Measurements from ENCODE around the gene GNE. TPM values are rescaled to one million over a fixed set of nuclear protein-coding genes. Genes with fewer than 3 reads are reported as not detected.
"Not testable (repeated sequence)": the region's sequence is repeated elsewhere in the genome, so short reads cannot be mapped to it uniquely, and the experiment has no call there.

Gene GNE
- total RNA-seq, 1 donor = 32.4 TPM

DNA sequence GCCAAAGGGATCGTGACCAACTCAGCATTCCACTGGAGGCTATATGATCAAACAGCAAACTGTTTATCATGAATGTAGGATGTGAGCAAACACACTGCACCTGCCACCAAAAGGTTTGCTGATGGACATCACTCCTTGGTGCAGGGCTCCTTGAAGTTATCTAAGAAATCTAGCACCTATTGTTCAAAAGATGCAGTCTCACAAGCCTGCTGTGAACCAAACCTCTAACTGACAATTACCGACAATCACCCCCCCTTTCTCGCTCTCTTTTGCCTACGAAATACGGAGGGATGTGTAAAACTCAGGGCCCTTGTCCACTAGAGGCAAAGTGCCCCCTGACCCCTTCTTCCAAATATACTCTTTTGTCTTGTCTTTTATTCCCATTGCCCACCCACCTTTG, 70.0 kb downstream of the GNE start:
- TF ChIP-seq, protein P1, sequence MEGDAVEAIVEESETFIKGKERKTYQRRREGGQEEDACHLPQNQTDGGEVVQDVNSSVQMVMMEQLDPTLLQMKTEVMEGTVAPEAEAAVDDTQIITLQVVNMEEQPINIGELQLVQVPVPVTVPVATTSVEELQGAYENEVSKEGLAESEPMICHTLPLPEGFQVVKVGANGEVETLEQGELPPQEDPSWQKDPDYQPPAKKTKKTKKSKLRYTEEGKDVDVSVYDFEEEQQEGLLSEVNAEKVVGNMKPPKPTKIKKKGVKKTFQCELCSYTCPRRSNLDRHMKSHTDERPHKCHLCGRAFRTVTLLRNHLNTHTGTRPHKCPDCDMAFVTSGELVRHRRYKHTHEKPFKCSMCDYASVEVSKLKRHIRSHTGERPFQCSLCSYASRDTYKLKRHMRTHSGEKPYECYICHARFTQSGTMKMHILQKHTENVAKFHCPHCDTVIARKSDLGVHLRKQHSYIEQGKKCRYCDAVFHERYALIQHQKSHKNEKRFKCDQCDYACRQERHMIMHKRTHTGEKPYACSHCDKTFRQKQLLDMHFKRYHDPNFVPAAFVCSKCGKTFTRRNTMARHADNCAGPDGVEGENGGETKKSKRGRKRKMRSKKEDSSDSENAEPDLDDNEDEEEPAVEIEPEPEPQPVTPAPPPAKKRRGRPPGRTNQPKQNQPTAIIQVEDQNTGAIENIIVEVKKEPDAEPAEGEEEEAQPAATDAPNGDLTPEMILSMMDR (IDR thresholded peaks at IDR 0.05; ENCODE audit: insufficient read depth, low read depth, low read length) = no peak
- no peak for DNase-seq (ENCODE audit: low read depth)
- no peak overlapping the region for H3K4me3 ChIP-seq (ENCODE audit: low read depth, low read length)

DNA sequence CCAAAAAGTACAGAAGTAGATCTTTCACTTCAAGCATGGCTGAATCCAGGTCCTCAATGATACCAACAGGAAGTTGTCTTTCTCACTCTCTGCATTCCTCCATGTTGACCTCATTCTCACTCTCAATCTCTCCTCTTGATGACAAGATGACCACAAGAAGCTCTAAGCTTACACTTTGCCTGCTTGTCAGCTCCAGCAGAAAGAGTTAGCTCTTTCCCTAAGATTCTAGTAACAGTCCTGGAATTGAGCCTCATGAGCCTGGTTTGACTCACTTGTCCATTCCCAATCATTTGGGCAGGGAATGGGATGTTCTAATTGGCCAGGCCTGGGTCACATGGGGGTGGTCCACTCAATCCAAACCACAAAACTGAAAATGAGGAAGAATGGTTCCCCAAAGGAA, 70.8 kb downstream of the GNE start:
- H3K4me3 ChIP-seq (ENCODE audit: low read depth, low read length) = no peak overlapping the region
- no peak for DNase-seq (ENCODE audit: low read depth)
- TF ChIP-seq, protein P1 (IDR thresholded peaks at IDR 0.05; ENCODE audit: insufficient read depth, low read depth, low read length) = no peak

DNA sequence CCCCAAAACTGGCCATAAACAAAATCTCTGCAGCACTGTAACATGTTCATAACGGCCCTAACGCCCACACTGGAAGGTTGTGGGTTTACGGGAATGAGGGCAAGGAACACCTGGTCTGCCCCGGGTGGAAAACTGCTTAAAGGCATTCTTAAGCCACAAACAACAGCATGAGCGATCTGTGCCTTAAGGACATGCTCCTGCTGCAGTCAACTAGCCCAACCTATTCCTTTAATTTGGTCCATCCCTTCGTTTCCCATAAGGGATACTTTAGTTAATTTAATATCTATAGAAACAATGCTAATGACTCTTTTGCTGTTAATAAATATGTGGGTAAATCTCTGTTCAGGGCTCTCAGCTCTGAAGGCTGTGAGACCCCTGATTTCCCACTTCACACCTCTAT, 78.0 kb downstream of the GNE start:
- H3K4me3 ChIP-seq (ENCODE audit: low read depth, low read length); DNase-seq (ENCODE audit: low read depth): not testable (repeated sequence)

DNA sequence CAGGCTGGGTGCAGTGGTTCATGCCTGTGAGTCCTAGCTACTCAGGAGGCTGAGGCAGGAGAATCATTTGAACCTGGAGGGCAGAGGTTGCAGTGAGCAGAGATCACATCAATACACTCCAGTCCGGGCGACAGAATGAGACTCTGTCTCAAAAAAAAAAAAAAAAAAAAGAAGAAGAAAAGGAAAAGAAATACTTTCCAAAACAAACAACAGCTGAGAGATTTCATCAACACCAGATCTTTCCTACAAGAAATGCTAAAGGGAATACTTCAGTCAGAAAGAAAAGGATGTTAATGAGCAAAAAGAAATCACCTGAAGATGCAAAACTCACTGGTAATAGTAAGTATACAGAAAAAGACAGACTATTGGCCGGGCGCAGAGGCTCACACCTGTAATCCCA, 80.7 kb downstream of the GNE start:
- H3K4me3 ChIP-seq (ENCODE audit: low read depth, low read length) = no peak overlapping the region
- no peak for DNase-seq (ENCODE audit: low read depth)
- TF ChIP-seq, protein P1 (IDR thresholded peaks at IDR 0.05; ENCODE audit: insufficient read depth, low read depth, low read length) = no peak

DNA sequence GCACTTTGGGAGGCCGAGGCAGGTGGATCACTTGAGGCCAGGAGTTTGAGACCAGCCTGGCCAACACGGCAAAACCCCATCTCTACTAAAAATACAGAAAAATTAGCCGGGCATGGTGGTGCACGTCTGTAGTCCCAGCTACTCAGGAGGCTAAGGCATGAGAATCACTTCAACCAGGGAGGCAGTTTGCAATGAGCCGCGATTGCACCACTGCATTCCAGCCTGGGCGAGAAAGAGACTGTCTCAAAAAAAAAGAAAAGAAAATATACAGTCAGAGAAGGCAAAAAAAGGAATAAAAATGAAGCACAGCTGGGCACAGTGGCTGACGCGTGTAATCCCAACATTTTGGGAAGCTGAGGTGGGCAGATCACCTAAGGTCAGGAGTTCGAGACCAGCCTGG, 81.8 kb downstream of the GNE start:
- not testable (repeated sequence) for H3K4me3 ChIP-seq (ENCODE audit: low read depth, low read length); DNase-seq (ENCODE audit: low read depth)

DNA sequence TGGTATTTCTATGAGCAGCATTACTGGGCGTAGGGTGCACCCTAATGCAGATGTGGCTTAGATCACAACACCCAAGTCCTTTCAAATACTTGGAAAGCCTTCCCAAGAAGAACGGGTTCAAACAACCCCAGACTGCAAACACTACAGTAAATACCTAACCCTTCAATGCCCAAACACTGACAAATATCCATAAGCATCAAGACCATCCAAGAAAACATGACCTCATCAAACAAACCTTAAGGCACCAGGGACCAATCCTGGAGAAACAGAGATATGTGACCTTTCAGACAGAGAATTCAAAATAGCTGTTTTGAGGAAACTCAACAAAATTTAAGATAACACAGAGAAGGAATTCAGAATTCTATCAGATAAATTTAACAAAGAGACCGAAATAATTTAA, 83.0 kb downstream of the GNE start:
- H3K4me3 ChIP-seq (ENCODE audit: low read depth, low read length); DNase-seq (ENCODE audit: low read depth): not testable (repeated sequence)

DNA sequence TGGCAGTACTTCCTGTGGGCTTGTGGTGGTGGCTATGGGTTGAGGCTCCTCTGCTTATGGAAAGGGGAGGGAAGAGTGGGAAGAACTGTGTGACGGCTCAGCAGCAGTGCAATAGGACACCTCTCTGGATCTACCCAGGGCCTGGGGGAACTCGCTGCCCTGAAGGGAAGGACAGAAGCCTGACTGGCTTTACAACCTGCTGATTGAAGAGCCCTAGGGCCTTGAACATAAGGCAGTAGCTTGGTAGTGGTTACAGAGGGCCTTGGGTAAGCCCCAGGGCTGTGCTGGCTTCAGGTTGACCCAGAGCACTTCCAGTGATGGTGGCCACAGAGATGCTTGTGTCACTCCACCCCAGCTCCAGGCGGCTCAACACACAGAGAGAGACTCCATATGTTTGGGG, 83.5 kb downstream of the GNE start:
- no peak for DNase-seq (ENCODE audit: low read depth)
- TF ChIP-seq, protein P1 (IDR thresholded peaks at IDR 0.05; ENCODE audit: insufficient read depth, low read depth, low read length) = no peak
- no peak overlapping the region for H3K4me3 ChIP-seq (ENCODE audit: low read depth, low read length)

DNA sequence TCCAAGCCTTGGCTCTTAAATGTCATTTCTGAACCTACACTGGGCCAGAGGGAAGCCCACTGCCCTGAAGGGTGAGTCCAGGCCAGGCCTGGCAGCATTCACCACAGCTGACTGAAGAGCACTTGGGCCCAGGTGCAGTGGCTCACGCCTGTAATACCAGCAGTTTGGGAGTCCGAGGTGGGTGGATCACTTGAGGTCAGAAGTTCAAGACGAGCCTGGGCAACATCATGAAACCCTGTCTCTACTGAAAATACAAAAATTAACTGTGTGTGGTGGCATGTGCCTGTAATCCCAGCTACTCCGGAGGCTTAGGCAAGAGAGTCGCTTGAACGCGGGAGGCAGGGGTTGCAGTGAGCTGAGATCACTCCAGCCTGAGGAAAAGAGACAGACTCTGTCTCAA, 84.0 kb downstream of the GNE start:
- no peak overlapping the region for H3K4me3 ChIP-seq (ENCODE audit: low read depth, low read length)
- no peak for DNase-seq (ENCODE audit: low read depth)
- TF ChIP-seq, protein P1 (IDR thresholded peaks at IDR 0.05; ENCODE audit: insufficient read depth, low read depth, low read length) = no peak

DNA sequence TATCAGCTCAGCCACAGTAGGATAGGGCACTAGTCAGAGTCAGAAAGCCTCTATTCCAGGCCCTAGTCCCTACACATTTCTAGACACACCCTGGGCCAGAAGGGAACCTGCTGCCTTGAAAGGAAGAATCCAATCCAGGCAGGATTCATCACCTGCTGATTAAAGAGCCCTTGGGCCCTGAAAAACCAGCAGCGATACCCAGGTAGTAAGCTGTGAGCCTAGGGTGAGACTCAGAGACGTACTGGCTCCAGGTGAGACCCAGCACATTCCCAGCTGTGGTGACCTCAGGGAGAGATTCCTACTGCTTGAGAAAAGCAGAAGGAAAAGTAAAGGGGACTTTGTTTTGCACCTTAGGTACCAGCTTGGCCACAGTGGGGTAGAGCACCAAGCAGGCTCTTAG, 84.4 kb downstream of the GNE start:
- no peak overlapping the region for H3K4me3 ChIP-seq (ENCODE audit: low read depth, low read length)
- no peak for DNase-seq (ENCODE audit: low read depth)
- TF ChIP-seq, protein P1 (IDR thresholded peaks at IDR 0.05; ENCODE audit: insufficient read depth, low read depth, low read length) = no peak
